ENCODE measurements around the gene CHEK2.

Gene CHEK2

GRCh38 chr22:28718044-28718443 lies 23.6 kb downstream of the CHEK2 start:
- Mint-ChIP-seq H3K4me1 (peaks cover under 1% of the 10 kb centered on the region), H3K27ac (no peak overlapping the region), H3K27me3 (ENCODE audit: low read depth) (no peaks in the 10 kb centered on the region), H3K9me3 (no peaks in the 10 kb centered on the region), H3K4me3 (no peak overlapping the region), H3K36me3 (ENCODE audit: low read depth) (peaks cover 11% of the 10 kb centered on the region)
- no peak for TF ChIP-seq CTCF (IDR thresholded peaks at IDR 0.05; ENCODE audit: unreplicated experiment in 3 of 3)

- Mint-ChIP-seq H3K4me1 (peaks cover 14% of the 10 kb centered on the region), H3K27me3 (ENCODE audit: low read depth) (no peaks in the 10 kb centered on the region), H3K36me3 (ENCODE audit: low read depth) (peaks cover 9% of the 10 kb centered on the region), H3K27ac (no peak overlapping the region), H3K4me3 (no peak overlapping the region), H3K9me3 (no peaks in the 10 kb centered on the region)
- TF ChIP-seq CTCF (IDR thresholded peaks at IDR 0.05; ENCODE audit: unreplicated experiment in 3 of 3) = no peak
Measured at GRCh38 chr22:28716686-28717085, 24.9 kb downstream of the CHEK2 start.

- Mint-ChIP-seq H3K4me3 (no peak overlapping the region), H3K36me3 (ENCODE audit: low read depth) (peaks cover 12% of the 10 kb centered on the region), H3K27ac (no peak overlapping the region), H3K27me3 (ENCODE audit: low read depth) (no peaks in the 10 kb centered on the region), H3K4me1 (peaks cover 25% of the 10 kb centered on the region), H3K9me3 (no peaks in the 10 kb centered on the region)
- TF ChIP-seq CTCF (IDR thresholded peaks at IDR 0.05; ENCODE audit: unreplicated experiment in 3 of 3) = no peak
Measured at GRCh38 chr22:28715611-28716010, 26.0 kb downstream of the CHEK2 start.

GRCh38 chr22:28714043-28714628 lies 27.5 kb downstream of the CHEK2 start:
- Mint-ChIP-seq H3K9me3 (no peaks in the 10 kb centered on the region), H3K4me3 (no peak overlapping the region), H3K36me3 (ENCODE audit: low read depth) (peaks cover 12% of the 10 kb centered on the region), H3K27ac (peak overlapping the region in 1 of 3 experiments; percentile 10), H3K27me3 (ENCODE audit: low read depth) (no peaks in the 10 kb centered on the region), H3K4me1 (peaks cover 29% of the 10 kb centered on the region)
- no peak for TF ChIP-seq CTCF (IDR thresholded peaks at IDR 0.05; ENCODE audit: unreplicated experiment in 3 of 3)

- H3K9me3 Mint-ChIP-seq = no peaks in the 10 kb centered on the region
- peaks cover 19% of the 10 kb centered on the region for H3K36me3 Mint-ChIP-seq (ENCODE audit: low read depth)
Measured at GRCh38 chr22:28711820-28712777, 29.5 kb downstream of the CHEK2 start.

More at GRCh38 chr22:28711820-28712777, 29.5 kb downstream of the CHEK2 start:
- Mint-ChIP-seq H3K27me3 (ENCODE audit: low read depth) (no peaks in the 10 kb centered on the region), H3K27ac (peak overlapping the region; percentile 83 to 98 (median 92)), H3K4me3 (no peak overlapping the region), H3K4me1 (peaks cover 29% of the 10 kb centered on the region)
- TF ChIP-seq CTCF (IDR thresholded peaks at IDR 0.05; ENCODE audit: unreplicated experiment in 3 of 3) = peak; percentile 14 to 16 (median 16)
